Liver (tissue), 9 donors: ENCODE data around the gene LMF1. TPM values are rescaled to one million over a fixed set of nuclear protein-coding genes. Genes with fewer than 3 reads are reported as not detected.

Source experiments
- DNase-seq: peaks from one replicate; pipeline ENCODE4 v3.0.0-alpha.2; 2017; ENCODE audit warnings: low spot score
- H3K27ac ChIP-seq, 2 donors: one replicate each; pipeline ENCODE4 v1.7.0; 2013; ENCODE audit warnings: inconsistent platforms in 2 of 2, low read length in 2 of 2, control low read depth in 1 of 2, low read depth in 1 of 2, mild to moderate bottlenecking in 1 of 2
- H3K27me3 ChIP-seq, 4 donors: one replicate each; pipeline versions ENCODE4 v1.6.1 to v1.7.0; 2013; ENCODE audit warnings: low read length in 3 of 4, inconsistent platforms in 1 of 4, mild to moderate bottlenecking in 1 of 4, moderate library complexity in 1 of 4; ENCODE audit not compliant: control insufficient read depth in 4 of 4, insufficient read depth in 4 of 4
- H3K36me3 ChIP-seq, 4 donors: one replicate each; pipeline versions ENCODE4 v1.6.1 to v1.7.0; 2013; ENCODE audit warnings: low read length in 3 of 4, mild to moderate bottlenecking in 3 of 4, low read depth in 1 of 4, moderate library complexity in 1 of 4; ENCODE audit not compliant: control insufficient read depth in 4 of 4, insufficient read depth in 3 of 4
- H3K4me1 ChIP-seq, 4 donors: one replicate each; pipeline versions ENCODE4 v1.6.1 to v1.7.0; 2013; ENCODE audit warnings: low read length in 3 of 4, mild to moderate bottlenecking in 3 of 4, moderate library complexity in 1 of 4; ENCODE audit not compliant: control insufficient read depth in 4 of 4, insufficient read depth in 4 of 4
- H3K4me3 ChIP-seq, 3 donors: one replicate each; pipeline versions ENCODE4 v1.6.1 to v1.7.0; 2013; ENCODE audit warnings: low read length in 3 of 3, control low read depth in 1 of 3, low read depth in 1 of 3, mild to moderate bottlenecking in 1 of 3
- H3K9ac ChIP-seq, 2 donors: one replicate each; pipeline ENCODE4 v1.7.0; 2013; ENCODE audit warnings: low read length in 2 of 2, mild to moderate bottlenecking in 2 of 2, moderate library complexity in 2 of 2, control low read depth in 1 of 2, low read depth in 1 of 2
- H3K9me3 ChIP-seq, 4 donors: one replicate each; pipeline versions ENCODE4 v1.6.1 to v1.7.0; 2013; ENCODE audit warnings: low read length in 3 of 4; ENCODE audit not compliant: control insufficient read depth in 4 of 4
- EGR1 ChIP-seq, 2 donors: IDR thresholded peaks; 2 replicates each; pipeline ENCODE4 v1.6.1; 2016 to 2018; ENCODE audit warnings: antibody characterized with exemption in 2 of 2, low read depth in 2 of 2
- FOXA1 ChIP-seq: IDR thresholded peaks from 2 replicates; pipeline ENCODE4 v1.6.1; 2016; ENCODE audit warnings: antibody characterized with exemption
- FOXA2 ChIP-seq: IDR thresholded peaks from 2 replicates; pipeline ENCODE4 v1.6.1; 2016; ENCODE audit warnings: antibody characterized with exemption
- GABPA ChIP-seq, 2 donors: IDR thresholded peaks in 1 of 2; conservative IDR thresholded peaks in 1 of 2; 2 replicates each; pipeline ENCODE4 v1.6.1; 2016; ENCODE audit warnings: antibody characterized with exemption in 2 of 2, mild to moderate bottlenecking in 1 of 2, moderate library complexity in 1 of 2
- HNF4A ChIP-seq, 2 donors: conservative IDR thresholded peaks; 2 replicates each; pipeline ENCODE4 v1.6.1; 2016; ENCODE audit warnings: antibody characterized with exemption in 2 of 2, mild to moderate bottlenecking in 2 of 2
- HNF4G ChIP-seq: IDR thresholded peaks from 2 replicates; pipeline ENCODE4 v1.6.1; 2016; ENCODE audit warnings: antibody characterized with exemption
- JUND ChIP-seq, 2 donors: IDR thresholded peaks; 2 replicates each; pipeline ENCODE4 v1.6.1; 2016; ENCODE audit warnings: antibody characterized with exemption in 2 of 2
- NR2F2 ChIP-seq: IDR thresholded peaks from 2 replicates; pipeline ENCODE4 v1.6.1; 2016; ENCODE audit warnings: antibody characterized with exemption
- RAD21 ChIP-seq, 2 donors: IDR thresholded peaks; 2 replicates each; pipeline ENCODE4 v1.6.1; 2016; ENCODE audit warnings: antibody characterized with exemption in 2 of 2, mild to moderate bottlenecking in 2 of 2
- SP1 ChIP-seq: IDR thresholded peaks from 2 replicates; pipeline ENCODE4 v1.6.1; 2018; ENCODE audit warnings: antibody characterized with exemption, mild to moderate bottlenecking
- TAF1 ChIP-seq: conservative IDR thresholded peaks from 2 replicates; pipeline ENCODE4 v1.6.1; 2016; ENCODE audit warnings: antibody characterized with exemption, mild to moderate bottlenecking
- YY1 ChIP-seq: IDR thresholded peaks from 2 replicates; pipeline ENCODE4 v1.6.1; 2016; ENCODE audit warnings: antibody characterized with exemption, mild to moderate bottlenecking
- WGBS: extraction: QIAGEN DNeasy Blood & Tissue Kit; methylation state at CpG from one replicate; pipeline ENCODE4 v1.1.7; 2013; 5-methylcytosine and 5-hydroxymethylcytosine counted together
- polyA plus RNA-seq, 2 donors: library from polyadenylated mRNA; stranded (reverse) in 1 of 2; unstranded in 1 of 2; fragments of 200-250 nt in 1 of 2; fragments of >200 nt in 1 of 2; fragmentation: Nextera tagmentation in 1 of 2; extraction: Ambion mirVana in 1 of 2; gene quantifications; one replicate each; pipeline versions ENCODE4 v1.2.1 to v1.2.3, GENCODE V29; 2013 to 2015
- total RNA-seq, 2 donors: library from RNA; depleted of rRNA; stranded (reverse); fragments of >200 nt; gene quantifications; one replicate each; pipeline ENCODE4 v1.2.3, GENCODE V29; 2014
- TF ChIP-seq, protein P1 (sequence below): fragments of 150-350 bp; IDR thresholded peaks from 2 replicates; pipeline ENCODE4 v1.5.1; 2017; ENCODE audit warnings: improper control_type of control experiment, low read depth, low read length; ENCODE audit not compliant: missing input control
- TF ChIP-seq, protein P2 (sequence below): IDR thresholded peaks from 2 replicates; pipeline ENCODE4 v1.6.1; 2016; ENCODE audit warnings: antibody characterized with exemption
- TF ChIP-seq, protein P3 (sequence below): IDR thresholded peaks from 2 replicates; pipeline ENCODE4 v1.6.1; 2016; ENCODE audit warnings: antibody characterized with exemption
- TF ChIP-seq, protein P4 (sequence below): IDR thresholded peaks from 2 replicates; pipeline ENCODE4 v1.6.1; 2016; ENCODE audit warnings: antibody characterized with exemption
- TF ChIP-seq, protein P5 (sequence below): IDR thresholded peaks from 2 replicates; pipeline ENCODE4 v1.6.1; 2016; ENCODE audit warnings: antibody characterized with exemption, mild to moderate bottlenecking
- donor health status: healthy.
- donor health status: healthy.
- donor health status: healthy.
- donor health status: healthy.
- donor health status: healthy.

LMF1 gene
- total and polyA plus RNA-seq, 4 donors, result 8.8 to 24.3 (median 12.6) TPM

DNA sequence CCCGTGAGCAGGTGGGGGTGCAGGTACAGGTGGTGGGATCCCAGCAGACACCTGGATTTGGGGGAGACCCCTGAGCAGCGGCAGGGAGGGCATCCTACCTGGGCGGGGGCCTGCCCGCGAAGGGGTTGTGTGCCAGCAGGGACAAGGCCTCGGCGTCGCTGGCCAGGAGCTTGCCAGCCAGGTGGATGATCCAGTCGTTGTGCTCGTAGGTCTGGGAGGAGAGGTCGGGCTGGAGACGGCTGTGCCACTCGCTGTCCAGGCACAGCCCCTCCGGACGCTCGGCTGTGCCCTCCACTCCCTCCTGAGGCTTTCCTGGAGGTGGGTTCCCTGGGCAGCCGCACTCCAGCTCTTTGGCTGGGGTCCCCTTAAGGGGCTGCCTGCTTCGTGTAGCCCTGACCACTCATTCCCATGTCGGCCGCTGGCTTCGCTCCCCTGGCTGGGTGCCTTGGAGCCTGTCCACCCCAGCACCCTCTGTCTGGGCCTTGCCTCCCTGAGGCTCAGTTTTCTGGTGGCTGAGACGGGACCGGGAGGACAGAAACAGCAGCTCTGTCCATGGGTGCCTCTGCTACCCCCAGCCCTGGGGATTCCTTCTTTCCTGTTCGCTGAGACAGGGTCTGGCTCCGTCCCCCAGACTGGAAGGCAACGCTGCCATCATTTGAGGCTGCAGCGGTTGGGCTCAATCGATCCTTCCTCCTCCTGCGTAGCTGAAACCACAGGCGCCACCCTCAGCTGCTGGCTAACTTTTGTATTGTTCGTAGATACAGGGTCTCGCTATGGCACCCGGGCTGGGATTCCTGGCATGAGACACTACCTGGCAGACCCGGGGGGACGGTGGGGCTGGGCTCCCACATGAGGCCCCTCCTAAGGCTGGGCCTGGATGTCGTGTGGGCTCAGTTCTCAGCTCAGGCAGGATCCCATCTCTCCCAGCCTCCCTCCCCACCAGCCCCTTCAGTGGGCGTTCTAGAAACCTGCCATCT lies 101.7 kb downstream of the LMF1 start:
- no peak overlapping the region for H3K27ac ChIP-seq
- H3K4me3 ChIP-seq, result no peak overlapping the region
- TF ChIP-seq, protein P1, sequence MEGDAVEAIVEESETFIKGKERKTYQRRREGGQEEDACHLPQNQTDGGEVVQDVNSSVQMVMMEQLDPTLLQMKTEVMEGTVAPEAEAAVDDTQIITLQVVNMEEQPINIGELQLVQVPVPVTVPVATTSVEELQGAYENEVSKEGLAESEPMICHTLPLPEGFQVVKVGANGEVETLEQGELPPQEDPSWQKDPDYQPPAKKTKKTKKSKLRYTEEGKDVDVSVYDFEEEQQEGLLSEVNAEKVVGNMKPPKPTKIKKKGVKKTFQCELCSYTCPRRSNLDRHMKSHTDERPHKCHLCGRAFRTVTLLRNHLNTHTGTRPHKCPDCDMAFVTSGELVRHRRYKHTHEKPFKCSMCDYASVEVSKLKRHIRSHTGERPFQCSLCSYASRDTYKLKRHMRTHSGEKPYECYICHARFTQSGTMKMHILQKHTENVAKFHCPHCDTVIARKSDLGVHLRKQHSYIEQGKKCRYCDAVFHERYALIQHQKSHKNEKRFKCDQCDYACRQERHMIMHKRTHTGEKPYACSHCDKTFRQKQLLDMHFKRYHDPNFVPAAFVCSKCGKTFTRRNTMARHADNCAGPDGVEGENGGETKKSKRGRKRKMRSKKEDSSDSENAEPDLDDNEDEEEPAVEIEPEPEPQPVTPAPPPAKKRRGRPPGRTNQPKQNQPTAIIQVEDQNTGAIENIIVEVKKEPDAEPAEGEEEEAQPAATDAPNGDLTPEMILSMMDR, result no peak
- TF ChIP-seq NR2F2 (no peak), SP1 (no peak), RAD21 (IDR thresholded peaks at IDR 0.05) (no peak), GABPA (IDR thresholded peaks at IDR 0.05 in 1 of 2, conservative IDR thresholded peaks at IDR 0.05 in 1 of 2) (no peak), HNF4A (conservative IDR thresholded peaks at IDR 0.05) (no peak), EGR1 (IDR thresholded peaks at IDR 0.05; ENCODE audit: low read depth in 2 of 2) (no peak), JUND (IDR thresholded peaks at IDR 0.05) (no peak), YY1 (no peak), FOXA1 (no peak), FOXA2 (no peak)
- TF ChIP-seq, protein P2, sequence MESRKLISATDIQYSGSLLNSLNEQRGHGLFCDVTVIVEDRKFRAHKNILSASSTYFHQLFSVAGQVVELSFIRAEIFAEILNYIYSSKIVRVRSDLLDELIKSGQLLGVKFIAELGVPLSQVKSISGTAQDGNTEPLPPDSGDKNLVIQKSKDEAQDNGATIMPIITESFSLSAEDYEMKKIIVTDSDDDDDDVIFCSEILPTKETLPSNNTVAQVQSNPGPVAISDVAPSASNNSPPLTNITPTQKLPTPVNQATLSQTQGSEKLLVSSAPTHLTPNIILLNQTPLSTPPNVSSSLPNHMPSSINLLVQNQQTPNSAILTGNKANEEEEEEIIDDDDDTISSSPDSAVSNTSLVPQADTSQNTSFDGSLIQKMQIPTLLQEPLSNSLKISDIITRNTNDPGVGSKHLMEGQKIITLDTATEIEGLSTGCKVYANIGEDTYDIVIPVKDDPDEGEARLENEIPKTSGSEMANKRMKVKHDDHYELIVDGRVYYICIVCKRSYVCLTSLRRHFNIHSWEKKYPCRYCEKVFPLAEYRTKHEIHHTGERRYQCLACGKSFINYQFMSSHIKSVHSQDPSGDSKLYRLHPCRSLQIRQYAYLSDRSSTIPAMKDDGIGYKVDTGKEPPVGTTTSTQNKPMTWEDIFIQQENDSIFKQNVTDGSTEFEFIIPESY, result no peak
- WGBS, result 96% methylated on average over 37 of the region's 37 CpGs
- no peaks in the 10 kb centered on the region for H3K27me3 ChIP-seq
- H3K4me1 ChIP-seq, result no peaks in the 10 kb centered on the region
- no peak for DNase-seq
- H3K9me3 ChIP-seq, result no peaks in the 10 kb centered on the region
- H3K9ac ChIP-seq, result no peak overlapping the region
- H3K36me3 ChIP-seq, result peaks cover 0 to 6% (median 4%) of the 10 kb centered on the region in 4 donors

DNA sequence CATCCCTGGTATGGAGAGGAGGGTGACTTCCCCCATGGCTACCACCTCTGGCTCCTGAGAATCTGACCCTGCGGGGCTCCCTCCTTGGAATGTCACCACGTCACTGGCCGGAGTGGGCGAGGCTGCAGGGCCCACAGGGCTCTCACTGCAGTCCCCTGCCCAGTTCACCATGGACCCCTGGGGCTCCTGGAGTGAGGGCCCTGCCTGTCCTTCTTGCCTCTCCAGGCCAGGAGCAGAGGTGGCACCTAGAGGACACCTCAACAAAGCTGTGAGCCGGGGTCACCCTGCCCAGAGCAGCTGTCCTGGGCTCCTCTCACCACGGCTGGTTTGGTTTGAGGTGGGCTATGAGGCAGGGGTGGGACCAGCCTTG lies 102.4 kb downstream of the LMF1 start:
- H3K27me3 ChIP-seq, result no peaks in the 10 kb centered on the region
- no peak overlapping the region for H3K4me3 ChIP-seq
- H3K27ac ChIP-seq, result no peak overlapping the region
- no peak overlapping the region for H3K9ac ChIP-seq
- no peaks in the 10 kb centered on the region for H3K9me3 ChIP-seq
- H3K36me3 ChIP-seq, result peaks cover 0 to 5% (median 3%) of the 10 kb centered on the region in 4 donors
- DNase-seq, result no peak
- WGBS, result 94% methylated on average over 6 of the region's 6 CpGs
- no peaks in the 10 kb centered on the region for H3K4me1 ChIP-seq
- TF ChIP-seq SP1 (no peak), YY1 (no peak), HNF4G (no peak), JUND (IDR thresholded peaks at IDR 0.05) (no peak), RAD21 (IDR thresholded peaks at IDR 0.05) (no peak), FOXA1 (no peak), GABPA (IDR thresholded peaks at IDR 0.05 in 1 of 2, conservative IDR thresholded peaks at IDR 0.05 in 1 of 2) (no peak), HNF4A (conservative IDR thresholded peaks at IDR 0.05) (no peak), EGR1 (IDR thresholded peaks at IDR 0.05; ENCODE audit: low read depth in 2 of 2) (no peak), TAF1 (no peak), FOXA2 (no peak), NR2F2 (no peak)
- TF ChIP-seq, protein P3, sequence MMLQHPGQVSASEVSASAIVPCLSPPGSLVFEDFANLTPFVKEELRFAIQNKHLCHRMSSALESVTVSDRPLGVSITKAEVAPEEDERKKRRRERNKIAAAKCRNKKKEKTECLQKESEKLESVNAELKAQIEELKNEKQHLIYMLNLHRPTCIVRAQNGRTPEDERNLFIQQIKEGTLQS, result no peak
- TF ChIP-seq, protein P4, sequence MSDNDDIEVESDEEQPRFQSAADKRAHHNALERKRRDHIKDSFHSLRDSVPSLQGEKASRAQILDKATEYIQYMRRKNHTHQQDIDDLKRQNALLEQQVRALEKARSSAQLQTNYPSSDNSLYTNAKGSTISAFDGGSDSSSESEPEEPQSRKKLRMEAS, result no peak
- TF ChIP-seq, protein P5, sequence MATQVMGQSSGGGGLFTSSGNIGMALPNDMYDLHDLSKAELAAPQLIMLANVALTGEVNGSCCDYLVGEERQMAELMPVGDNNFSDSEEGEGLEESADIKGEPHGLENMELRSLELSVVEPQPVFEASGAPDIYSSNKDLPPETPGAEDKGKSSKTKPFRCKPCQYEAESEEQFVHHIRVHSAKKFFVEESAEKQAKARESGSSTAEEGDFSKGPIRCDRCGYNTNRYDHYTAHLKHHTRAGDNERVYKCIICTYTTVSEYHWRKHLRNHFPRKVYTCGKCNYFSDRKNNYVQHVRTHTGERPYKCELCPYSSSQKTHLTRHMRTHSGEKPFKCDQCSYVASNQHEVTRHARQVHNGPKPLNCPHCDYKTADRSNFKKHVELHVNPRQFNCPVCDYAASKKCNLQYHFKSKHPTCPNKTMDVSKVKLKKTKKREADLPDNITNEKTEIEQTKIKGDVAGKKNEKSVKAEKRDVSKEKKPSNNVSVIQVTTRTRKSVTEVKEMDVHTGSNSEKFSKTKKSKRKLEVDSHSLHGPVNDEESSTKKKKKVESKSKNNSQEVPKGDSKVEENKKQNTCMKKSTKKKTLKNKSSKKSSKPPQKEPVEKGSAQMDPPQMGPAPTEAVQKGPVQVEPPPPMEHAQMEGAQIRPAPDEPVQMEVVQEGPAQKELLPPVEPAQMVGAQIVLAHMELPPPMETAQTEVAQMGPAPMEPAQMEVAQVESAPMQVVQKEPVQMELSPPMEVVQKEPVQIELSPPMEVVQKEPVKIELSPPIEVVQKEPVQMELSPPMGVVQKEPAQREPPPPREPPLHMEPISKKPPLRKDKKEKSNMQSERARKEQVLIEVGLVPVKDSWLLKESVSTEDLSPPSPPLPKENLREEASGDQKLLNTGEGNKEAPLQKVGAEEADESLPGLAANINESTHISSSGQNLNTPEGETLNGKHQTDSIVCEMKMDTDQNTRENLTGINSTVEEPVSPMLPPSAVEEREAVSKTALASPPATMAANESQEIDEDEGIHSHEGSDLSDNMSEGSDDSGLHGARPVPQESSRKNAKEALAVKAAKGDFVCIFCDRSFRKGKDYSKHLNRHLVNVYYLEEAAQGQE, result no peak
- TF ChIP-seq, protein P2, result no peak
- TF ChIP-seq, protein P1, result no peak
